ENCODE results near the gene RBM5.
"Not testable (repeated sequence)": the region's sequence is repeated elsewhere in the genome, so short reads cannot be mapped to it uniquely, and the experiment has no call there.

The RBM5 gene

DNA sequence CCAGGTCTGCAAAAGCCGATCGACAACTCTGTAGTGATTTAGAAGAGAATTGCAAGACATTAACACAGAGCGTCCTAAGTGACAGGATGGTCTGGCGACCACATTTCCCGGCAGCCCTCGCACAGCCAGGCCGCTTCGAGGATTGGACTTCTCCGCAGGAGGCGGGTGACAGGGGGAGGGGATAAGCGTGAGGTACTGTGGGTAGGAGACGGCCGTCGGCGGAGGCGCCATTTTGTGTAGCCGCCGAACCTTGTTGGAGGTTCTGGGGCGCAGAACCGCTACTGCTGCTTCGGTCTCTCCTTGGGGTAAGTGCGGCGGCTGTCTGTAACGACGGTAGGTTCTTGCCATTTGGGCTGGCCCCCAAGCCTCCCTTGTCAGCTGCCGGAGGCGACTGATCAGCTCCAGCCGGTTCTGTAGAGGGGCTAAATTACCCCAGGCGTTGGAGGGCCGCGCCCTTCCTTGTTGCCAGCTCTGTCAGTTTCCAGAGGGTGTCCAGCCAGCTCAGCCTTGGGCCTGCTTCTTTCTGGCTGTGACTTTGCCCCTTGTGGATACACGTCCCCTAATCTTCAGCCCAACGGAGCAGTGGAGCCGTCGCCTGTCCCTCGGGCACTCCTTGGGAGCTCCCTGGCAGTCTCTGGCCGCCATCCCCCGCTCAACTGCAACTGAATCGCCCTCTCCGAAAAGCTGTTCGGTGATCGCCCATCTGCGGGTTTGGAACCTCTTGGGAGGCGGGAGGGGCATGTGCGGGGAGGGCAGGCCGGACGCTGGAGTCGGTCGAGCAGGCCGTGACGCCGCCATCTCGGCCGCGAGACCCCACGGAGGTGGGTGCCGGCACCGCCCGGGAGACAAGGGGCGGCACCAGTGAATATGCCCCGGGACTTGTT, at the start of gene RBM5:
TSS of gene RBM5 (plus strand) at position 195 of the 884 bp plus-strand sequence. CDS start 1,516 bp downstream, outside the sequence.
- DNase-seq, result peak; percentile 96

DNA sequence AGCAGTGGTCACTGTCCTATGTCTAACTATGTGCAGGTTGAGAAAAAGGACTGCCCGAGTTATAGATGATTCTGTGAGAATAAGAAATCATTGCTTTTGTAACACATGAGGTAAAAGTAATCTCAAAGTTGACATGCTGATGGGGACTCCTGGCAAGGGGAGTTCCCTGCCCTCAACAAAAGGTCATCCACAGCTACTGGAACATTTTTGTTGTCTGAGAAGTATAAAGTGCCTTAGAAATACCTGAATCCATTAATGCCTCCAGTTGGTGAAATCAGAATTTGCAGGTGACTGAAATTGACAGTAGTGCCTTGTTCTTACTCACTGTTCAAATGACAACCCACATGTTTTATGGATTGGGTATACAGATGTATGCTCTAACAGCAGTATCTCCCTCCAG, 43.7 kb upstream of the RBM5 start:
- DNase-seq, result no peak

DNA sequence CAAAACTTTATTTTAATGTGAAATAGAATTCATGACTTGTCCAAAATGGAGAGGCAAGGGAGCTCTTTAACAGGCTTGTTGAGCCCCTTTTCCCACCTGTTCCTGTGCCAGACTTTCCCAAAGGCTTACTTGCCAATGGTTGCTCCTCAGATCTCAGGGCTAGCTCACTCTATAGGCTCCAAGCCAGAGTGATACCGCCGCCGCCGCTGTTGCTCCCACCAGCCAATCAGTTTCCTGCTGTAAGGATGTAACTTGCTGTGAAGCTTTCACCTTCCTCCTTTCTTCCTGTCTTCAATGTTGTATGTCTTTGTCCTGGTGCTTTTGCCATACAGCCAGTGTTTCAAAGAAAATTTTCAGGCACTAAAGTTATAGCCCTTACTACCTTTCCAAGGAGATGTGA, 41.3 kb upstream of the RBM5 start:
- no peak for DNase-seq

DNA sequence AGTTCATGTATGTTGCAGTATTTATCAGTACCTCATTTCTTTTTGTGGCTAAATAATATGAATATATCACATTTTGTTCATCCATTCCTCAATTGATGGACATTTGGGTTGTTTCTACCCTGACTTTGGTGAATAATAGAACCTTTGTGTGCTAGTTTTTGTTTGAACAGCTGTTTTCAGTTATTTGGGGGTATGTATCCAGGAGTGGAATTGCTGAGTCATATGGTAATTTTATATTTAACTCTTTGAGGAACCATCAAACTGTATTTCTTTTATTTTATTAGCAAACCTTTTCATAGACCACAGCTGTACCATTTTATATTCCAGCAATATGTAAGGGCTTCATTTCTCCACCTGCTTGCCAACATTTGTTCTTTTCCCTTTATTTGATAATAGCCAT, 38.4 kb upstream of the RBM5 start:
- DNase-seq, result no peak

DNA sequence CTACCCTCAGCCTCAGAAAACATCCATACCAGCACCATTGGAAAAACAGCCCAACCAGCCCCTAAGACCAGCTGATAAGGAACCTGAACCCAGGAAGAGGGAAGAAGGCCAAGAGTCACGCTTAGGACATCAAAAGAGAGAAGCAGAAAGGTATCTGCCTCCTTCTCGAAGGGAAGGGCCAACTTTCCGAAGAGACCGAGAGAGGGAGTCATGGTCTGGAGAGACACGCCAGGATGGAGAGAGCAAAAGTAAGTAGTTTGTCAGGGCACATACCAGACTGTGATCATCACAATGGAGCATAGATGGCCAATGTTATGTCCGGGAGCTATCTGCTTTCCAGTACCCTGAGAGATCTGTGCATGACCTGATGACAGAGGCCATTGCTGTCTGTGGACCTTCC, 31.0 kb upstream of the RBM5 start:
- DNase-seq, result no peak

DNA sequence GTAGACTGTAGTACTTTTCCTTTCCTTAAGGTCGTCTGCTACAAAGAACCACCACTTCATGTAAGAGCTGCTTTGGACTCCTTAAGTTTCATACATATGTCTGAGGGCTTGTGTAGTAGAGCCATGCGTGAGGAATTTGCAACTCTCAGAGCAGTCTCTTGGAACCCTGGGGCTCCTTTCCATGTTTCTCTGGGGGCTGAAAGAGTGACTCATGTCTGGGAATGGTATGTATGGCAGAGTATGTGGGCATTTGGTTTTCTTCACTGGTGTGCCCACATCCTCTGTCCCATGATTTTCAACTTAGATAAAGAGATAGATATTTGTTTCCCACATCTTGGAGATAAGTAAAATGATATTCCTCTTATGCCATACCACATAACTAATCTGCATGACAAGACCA, 20.6 kb upstream of the RBM5 start:
- no peak for DNase-seq

DNA sequence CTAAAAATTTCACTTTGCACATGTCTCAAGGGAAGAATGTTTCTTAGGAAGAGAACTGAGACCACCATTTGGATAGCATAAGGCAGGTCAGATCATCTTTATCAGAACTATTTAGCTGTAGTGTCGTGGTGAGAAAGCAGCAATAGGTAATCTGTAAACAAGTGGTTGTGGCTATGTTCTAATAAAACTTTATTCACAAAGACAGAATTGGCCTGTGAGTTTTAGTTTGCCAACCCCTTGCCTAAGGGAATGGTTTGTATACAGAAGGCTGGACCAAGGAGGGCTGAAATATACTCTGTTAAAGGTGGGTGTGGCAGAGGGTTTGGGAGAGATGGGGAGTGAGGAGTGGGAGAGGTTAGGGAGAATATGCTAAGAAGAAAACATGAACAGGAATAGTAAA, 10.6 kb upstream of the RBM5 start:
- no peak for DNase-seq

DNA sequence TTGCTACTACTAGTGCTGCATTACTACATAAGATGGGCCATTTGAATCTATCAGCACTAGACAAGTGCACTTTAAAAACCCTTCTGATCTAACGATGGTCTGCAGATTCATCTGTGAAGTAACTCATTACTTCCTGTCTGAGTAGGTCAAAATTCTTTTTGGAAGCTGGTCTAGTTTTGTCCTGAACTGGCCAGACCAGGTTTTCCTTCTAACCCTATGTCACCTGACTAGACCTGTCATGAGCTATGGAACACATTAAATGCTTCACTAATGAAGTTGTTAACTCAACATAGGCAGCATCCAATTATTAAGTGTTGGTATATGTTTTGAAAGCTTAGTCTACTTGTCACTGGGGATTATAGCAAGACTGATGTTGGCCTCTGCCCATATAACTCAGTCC, 10.1 kb upstream of the RBM5 start:
- DNase-seq, result no peak

DNA sequence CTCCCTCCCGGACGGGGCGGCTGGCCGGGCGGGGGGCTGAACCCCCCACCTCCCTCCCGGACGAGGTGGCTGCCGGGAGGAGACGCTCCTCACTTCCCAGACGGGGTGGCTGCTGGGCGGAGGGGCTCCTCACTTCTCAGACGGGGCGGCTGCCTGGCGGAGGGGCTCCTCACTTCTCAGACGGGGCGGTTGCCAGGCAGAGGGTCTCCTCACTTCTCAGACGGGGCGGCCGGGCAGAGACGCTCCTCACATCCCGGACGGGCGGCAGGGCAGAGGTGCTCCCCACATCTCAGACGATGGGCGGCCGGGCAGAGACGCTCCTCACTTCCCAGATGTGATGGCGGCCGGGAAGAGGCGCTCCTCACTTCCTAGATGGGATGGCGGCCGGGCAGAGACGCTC, 3.8 kb upstream of the RBM5 start:
- not testable (repeated sequence) for DNase-seq

DNA sequence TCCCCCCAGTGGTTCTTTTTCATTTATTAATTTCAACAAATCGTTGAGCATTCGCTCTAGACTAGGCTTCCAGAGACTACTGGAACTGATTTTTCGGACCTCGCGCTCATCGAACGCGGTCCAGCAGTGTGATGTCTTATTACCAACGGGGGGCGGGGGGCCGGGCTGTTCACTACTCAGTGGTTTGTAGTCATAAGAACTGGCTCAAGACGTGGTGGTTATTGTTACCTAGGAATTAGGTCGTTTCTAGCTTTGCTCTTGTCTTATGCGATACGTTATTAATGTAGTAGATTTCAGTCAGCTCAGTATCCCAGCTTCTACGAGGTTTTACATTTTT, 858 bp downstream of the RBM5 start:
- DNase-seq, result no peak

DNA sequence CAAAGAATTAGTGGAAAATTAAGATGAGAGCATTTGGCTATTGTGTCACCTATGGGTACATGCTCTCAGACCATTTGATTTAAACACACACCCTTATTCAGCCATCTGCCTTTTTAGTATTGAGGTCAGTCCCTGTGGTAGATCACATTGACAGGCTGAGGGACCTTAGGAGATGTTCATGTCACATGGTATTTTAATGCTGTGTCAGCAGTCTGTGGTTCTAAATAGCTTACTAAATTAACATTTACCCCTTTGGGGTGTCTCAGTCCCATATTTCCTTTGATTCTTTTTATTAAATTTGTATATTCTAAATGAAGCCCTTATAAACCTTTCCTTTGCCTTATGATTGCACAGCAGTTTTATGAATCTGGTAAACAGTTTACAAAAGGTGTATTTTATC, 2.3 kb downstream of the RBM5 start:
- no peak for DNase-seq

DNA sequence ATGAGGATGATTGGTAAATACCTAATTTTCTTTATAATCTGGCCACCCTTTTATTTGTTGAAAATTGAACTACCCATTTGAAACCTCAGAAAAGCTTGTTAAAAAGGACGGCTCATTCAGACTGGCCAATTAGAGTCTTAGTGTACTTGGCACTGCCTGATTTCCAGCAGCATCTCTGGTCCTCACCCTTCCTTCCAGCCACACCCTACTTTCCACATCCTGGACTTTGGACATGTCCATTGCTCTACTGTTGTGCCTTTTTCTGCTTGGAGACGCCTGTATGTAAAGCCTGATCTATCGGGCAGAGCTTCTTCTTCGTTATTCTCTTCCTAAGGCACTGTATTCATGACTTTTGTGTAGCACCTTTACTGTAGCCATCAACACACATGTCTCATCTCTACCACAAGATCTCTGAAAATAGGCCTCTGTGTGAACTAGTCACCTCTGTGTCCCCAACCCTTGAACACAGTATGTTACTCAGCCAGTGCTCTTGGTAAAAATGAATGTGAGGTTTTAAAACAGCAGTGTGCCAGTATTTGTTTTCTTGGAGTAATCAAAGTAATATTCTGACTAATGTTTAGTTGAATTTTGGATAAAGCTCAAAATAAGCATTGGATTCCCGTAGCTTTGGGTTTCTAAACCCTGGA, 6.8 kb downstream of the RBM5 start:
- no peak for DNase-seq

DNA sequence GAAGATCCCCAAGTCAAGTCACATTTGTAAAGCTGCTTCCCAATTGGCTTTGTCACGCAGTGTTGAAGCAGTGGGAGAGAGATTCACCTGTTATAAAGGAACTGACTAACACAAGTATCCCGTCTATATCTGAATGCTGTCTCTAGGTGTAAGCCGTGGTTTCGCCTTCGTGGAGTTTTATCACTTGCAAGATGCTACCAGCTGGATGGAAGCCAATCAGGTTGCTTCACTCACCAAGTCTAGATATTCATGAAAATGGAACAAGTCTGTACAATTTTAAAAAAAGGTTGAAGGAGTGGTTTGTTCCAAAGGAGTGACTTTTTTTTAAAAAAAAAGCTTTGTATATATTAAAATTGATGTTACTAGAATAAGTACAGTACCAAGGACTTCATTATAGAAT, 11.7 kb downstream of the RBM5 start:
- no peak for DNase-seq

DNA sequence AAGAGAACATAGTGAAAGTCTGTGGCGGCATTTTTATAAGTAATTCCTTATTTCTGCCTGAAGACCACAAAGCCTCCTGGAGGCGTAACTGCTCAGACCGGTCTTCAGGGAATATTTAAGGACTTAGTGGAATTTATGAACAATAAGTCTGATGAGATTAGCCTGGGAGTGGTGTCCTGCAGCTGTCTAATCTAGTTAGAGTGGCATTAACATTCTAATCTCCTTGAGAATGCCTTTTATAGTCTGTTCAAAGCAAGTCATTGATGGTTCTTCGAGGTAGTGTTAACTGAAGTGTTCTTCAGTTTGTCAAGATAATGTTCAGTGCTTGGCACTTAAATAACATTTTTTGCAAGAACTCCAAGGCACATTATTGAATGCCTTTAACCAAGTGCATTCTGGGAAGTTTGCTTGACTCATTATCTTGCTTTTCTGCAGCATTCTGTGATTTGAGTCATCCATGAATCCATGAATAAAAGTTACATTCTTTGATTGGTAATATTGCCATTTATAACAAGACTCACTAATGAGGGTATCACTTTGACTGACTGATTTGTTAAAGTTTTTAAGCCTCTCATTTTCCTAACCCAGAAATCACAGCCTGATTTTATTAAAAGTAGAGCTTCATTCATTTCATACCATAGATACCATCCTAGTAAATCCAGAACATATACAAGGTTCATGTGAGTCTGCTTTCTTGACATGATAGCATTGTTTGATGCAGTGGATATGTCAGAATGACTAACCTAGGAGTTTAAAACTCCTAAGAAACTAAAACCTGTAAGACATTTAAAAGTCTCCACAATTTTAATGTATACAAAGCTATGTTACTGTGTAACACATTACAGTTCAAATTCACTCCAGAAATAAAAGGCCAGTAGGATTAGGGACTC, 12.5 kb downstream of the RBM5 start:
- no peak for DNase-seq

DNA sequence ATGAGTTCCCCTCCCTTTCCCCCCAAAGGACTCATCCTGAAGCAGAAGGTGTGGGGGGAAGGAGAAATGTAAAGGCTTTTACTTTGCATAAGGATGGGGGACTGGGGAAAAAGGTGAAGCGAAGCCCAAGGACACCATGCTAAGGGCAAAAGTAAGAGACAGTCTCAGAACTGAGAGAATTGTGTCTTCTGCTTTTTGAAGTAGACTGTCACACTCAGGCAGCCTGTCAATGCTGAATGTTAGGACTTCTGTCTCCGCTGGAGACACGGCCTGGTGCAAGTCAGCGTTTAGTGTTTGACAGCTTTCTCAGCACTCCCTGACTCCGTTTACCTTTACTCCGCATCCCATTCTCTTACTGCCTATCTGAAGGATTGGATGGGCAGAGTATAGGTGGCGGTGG, 13.8 kb downstream of the RBM5 start:
- no peak for DNase-seq

DNA sequence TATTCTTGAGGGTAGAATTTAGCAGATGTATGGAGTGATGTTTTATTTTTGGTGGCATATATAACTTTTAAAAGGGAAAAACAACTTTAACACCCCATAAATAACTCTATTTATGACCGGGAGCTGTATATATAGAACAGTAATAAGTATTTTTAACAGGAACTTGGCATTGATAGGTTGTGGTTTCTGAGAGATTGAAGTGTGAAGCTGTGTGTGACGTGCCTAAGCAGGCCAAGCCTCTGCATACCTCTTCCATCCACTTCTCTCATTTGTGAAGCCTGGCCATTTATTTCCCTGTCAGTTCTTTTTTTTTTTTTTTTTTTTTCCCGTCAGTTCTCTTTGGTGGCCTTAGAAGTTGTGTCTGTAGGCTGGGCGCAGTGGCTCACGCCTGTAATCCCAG, 23.0 kb downstream of the RBM5 start:
- no peak for DNase-seq

DNA sequence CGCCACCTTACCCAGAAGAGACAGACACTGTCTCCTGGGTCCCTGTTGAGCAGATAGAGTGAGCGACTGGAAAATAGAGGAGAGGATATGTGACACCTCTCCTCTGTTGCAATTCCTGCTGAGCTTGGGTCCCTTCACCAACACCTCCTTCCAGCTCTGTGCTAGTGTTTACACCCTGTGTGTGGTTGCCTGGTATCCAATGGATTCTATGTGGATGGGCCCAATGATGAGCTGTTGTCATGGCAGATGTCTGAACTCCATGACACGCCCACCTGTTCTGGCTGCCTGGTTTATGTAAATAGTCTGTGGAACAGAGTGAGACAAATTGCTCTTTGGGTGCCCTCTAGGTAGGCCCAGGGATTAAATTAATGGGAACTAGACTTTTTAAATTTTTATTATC, 23.7 kb downstream of the RBM5 start:
- no peak for DNase-seq

DNA sequence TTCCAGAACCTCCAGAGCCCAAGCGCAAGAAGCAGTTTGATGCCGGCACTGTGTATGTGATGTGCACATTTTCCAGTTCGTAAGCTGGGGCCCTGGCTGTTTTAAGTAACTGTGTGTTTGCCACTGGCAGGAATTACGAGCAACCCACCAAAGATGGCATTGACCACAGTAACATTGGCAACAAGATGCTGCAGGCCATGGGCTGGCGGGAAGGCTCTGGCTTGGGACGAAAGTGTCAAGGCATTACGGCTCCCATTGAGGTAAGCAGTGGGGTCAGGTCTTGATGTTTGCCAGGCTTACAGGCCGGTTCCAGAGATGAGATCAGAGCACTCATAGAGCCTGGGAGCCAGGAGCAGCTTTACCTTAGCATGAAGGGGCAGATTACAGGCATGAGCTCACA, 28.4 kb downstream of the RBM5 start:
- DNase-seq, result no peak

DNA sequence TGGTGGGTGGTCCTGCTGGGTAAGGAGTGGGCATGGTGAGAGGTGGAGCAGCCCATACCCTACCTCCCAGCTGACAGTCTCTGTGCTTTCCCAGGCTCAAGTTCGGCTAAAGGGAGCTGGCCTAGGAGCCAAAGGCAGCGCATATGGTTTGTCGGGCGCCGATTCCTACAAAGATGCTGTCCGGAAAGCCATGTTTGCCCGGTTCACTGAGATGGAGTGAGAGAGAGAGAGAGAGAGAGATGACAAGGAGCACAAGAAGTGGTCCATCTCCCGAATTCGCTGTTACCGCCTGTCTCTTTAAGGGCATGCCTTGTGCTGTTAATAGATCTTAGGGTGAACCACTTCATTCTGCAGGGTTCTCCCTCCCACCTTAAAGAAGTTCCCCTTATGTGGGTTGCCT, 29.5 kb downstream of the RBM5 start:
- DNase-seq, result no peak

DNA sequence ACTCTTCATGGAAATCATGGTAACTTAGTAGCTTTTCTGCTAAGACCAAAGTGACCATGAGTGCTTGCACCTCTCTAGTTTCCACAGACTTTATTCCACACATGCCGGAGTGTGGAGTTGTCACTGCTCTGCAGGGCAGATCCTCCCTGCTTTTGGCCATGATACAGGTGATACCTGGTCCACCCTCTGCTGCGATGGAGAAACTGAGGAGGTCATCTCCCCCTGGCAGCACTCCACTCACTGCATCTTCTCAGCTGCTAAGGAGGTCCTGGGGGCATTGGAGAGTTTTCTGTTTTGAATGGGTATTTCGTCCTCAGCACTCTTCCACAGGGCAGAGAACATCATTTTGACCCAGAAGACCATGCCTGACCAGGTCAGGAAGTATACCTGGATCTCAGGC, 31.1 kb downstream of the RBM5 start:
- DNase-seq, result no peak

DNA sequence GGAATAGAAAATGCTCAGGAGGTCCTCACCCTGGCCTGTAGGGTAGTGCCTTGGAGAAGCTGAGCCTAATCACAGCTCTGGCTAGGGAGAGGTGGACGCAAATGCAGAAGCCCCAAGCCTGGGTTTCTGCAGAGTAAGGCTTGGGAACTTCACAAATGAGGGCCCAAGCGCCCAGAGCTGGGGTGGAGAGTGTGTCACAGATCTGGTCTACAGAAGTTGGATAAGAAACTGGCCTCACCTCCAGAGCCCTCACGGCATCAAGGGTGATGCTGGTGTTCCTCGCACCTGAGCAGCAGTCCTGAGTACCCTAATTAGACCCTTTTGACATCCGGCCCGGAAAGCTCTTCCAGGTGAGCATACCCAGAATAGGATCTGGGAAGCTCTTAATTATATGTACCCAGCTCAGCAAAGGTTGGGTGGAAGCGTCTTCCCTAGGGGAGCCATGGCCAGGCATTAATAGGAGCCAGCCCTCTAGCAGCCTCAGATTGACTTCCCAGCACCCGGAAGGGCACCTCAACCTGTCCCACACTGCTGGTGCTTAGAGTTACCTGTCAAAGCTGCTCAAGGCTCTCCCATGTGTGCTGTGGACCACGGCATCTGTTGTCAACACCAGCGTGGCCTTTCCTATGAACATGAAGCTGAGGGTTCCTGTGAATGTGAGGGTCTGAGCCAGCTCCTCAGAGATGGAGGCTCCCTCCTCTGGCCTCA, 31.8 kb downstream of the RBM5 start:
- DNase-seq, result no peak

DNA sequence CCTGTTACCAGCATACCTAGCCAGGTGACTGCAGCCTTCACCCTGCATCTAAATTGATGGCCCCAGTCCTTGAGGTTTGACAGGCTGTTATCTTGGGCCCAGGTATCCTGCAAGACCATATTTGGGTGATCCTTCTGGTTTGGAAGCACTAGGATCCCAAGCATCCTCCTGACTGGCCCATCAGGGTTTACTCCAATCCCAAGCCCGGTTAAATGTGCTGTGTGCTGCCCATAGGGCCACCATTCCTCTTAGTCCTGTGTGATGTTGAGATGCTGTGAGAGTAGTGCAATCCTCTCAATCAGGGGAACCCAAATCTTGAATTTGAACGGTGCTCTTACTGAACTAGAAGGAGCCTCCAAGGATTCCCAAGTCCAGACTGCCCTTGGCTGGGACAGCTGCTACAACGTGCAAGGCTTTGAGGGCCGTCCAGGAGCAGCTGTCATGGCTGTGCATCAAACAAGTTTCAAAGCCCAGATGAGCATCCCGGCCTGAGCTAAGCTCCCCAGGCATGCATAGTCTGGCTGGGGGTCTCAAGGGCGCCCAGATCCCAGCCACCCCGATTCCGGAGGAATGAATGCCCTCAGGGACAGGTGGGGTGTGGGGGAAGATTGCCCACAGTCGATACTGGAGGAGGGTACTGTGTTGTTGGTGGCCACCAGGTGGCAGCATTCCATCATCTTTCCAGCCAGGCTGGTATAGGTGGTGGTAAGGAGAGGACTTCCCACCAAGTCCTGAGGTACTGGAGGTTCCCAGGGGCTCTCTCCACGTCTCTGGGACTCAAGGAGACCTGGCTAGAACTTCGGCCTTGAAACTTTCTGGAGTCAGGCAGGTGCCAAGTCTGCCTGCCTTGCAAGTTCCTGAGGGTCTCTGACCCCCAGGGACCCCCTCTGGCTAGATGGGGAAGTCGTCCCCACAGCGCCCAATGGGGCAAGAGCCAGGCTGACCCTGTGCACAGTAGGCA, 32.6 kb downstream of the RBM5 start:
- peak; percentile 86 for DNase-seq
